ENCODE results near the gene PMIS2.

Gene PMIS2

DNA sequence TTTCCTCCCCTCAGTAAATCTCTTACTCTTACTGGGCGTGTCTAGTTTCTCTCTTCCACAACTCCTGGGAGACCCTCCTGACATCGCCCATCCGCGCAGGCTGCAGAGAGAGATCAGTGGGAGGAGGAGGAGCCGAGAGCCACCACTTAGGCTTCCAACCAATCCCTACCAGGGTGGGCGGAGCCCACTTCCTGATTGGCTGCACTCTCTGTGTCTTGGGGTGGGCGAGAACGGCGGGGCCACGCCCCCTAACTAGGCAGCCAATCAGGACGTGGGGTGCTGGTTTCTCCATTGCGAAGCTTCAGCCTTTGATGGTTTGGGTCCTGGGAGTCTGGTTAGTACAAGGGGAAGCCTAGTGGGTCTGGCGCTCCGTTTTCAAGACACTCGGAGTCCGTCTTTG is at the start of gene PMIS2:
Gene PMIS2 (plus strand): TSS at position 326 of the 400 bp plus-strand sequence. CDS start 87 bp downstream, outside the sequence.
- DNase-seq (ENCODE audit: low spot score): no peak

DNA sequence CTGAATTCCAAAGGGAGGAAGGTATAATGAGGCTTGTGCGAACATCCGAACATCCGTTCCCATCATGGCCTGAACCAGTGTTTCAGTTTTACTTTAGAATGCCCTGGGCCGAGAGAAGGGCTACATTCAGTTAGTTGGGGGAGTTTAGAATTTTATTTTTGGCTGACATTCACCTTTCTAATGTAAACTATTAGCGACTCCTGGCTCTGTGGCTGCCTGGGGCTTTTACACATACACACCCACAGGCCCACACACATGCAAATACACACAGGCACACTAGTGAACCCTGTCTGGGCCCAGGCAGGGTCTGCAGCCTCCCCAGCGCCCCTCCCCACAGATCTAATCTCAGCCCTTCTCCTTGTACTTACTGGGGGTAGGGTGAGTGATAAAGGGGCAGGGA is 46.7 kb upstream of the PMIS2 start:
- no peak for DNase-seq (ENCODE audit: low spot score)

- no peak for DNase-seq (ENCODE audit: low spot score)
Measured at GRCh38 chr19:35539850-35540249, 46.1 kb upstream of the PMIS2 start.

DNA sequence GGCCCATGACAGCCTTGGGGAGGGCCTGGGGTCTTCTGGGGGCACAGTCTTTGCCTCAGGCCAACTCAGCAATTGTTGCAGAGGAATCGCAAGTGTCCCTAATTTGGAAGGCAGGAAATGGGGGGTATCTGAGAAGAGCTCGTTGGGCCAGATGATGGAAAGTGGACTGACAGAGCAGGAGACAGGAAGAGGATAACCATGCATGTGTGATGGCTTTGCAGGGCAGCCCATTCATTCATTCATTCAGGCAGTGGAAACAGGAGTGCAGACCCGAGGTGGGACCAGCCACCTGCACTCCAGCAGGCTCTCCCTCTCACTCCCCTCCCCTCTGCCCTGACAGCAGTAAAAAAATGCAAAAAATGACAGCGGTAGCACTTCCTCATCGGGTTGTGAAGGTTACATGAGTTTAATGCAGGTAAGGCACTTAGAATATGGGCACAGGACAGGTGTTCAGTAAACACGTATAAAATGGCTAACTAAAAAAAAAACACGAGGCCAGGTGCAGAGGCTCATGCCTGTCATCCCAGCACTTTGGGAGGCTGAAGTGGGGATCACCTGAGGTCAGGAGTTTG is 45.5 kb upstream of the PMIS2 start:
- no peak for DNase-seq (ENCODE audit: low spot score)

GRCh38 chr19:35542209-35542608 is 43.8 kb upstream of the PMIS2 start:
- no peak for DNase-seq (ENCODE audit: low spot score)

DNA sequence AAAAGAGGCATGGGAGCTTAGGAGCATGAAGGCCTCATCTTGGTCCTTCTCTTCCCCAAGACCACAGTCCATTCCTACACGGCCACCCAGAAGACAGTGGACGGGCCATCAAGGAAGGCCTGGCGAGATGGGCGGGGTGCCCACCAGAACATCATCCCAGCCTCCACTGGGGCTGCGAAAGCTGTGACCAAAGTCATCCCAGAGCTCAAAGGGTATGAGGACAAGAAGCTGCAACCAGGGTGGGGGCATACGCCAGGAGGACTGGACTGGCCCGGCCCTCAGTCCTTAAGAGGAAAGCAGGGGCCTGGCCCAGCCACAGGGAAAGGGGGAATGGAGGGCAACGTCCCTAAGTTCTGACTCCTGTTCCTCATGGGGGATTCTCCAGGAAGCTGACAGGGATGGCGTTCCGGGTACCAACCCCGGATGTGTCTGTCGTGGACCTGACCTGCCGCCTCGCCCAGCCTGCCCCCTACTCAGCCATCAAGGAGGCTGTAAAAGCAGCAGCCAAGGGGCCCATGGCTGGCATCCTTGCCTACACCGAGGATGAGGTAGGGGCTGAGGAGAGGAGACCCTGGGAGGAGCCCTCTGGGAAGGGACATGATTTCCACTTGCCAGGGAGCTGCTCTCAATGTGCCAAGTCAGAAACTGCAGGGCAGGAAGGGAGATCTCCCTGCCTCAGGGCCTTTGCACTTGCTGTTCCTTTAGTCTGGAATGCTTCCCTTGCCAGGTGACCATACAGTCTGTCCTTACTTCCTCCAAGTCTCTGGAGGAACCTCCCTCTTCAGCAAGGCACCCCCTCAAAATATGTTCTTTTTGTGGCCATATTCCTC is 42.5 kb upstream of the PMIS2 start:
- DNase-seq (ENCODE audit: low spot score): no peak

- peak; percentile 38 for DNase-seq (ENCODE audit: low spot score)
Measured at GRCh38 chr19:35544110-35544802, 41.7 kb upstream of the PMIS2 start.

GRCh38 chr19:35545001-35545854 is 40.7 kb upstream of the PMIS2 start, which contains the start of gene TMEM147:
TSS of gene TMEM147 (plus strand) at chr19:35545626. CDS start at chr19:35545740, 114 bp downstream.
- DNase-seq (ENCODE audit: low spot score): peak; percentile 92

- DNase-seq (ENCODE audit: low spot score): peak; percentile 37
Measured at GRCh38 chr19:35545855-35546381, 40.1 kb upstream of the PMIS2 start.

- DNase-seq (ENCODE audit: low spot score): no peak
Measured at GRCh38 chr19:35546532-35546931, 39.4 kb upstream of the PMIS2 start.

- peak; percentile 65 for DNase-seq (ENCODE audit: low spot score)
Measured at GRCh38 chr19:35549174-35549788, 36.7 kb upstream of the PMIS2 start.

DNA sequence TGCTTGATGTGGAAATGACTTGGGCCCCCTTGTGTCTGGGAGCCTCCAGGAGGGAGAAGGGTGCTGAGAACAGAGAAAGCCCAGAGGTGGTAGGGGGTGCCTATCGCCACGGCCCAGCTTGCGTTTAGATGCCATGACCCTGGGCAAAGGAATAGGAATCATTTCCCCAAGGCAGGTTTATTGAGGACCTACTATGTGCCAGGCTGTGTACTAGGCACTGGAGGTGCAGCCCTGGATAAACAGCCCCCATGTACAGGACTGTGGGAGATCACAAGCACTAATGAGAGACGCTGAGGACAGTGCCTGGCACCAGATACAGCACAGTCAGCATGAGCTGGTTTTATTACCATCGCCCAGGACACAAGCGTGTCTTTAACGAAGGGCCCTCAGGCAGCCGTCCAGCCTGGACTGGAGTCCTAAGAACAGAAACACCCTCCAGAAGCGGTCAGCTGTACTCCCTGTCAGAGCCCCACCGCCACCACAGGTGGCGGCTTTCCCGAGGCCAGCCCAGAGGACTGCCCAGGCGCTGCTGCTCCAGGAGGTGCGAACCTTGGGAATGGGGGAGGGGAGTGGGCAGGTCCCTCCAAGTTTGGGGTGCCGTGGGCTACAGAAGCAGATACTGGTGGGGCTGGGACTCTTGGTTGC is 36.0 kb upstream of the PMIS2 start:
- no peak for DNase-seq (ENCODE audit: low spot score)

DNA sequence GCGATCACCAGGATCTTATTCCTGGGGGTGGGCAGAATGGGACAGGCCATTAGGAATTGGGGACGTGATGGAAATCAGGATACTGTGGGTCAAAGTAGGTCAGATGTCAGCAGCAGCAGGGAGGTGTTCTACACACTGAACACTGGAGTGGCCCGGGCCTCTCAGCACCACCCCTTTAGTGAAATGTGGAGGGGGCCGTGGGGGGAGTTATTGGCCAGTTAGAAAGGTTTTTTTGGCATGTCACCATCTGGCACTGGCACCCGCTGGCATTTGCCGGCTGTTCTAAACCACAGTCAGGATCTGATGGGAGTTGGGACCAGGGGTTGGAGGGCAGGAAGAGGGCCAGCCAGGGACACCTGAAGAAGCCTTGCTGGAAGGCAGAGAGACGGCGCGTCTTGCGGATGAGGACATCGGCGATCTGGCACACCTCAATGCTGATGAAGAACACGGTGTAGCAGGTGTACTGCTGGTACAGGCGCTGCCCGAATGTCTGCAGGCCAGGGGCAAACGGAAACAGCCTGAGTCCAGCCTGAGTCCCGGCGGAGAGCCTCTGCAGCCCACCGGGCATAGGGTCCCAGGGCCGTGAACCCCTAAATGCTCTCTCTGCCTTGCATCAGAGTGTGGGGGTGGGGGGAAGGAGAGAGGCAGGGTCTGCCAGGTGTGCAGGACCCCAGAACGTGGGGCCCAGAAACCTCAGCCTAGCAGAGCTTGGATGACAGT is 34.7 kb upstream of the PMIS2 start:
- DNase-seq (ENCODE audit: low spot score): no peak

DNA sequence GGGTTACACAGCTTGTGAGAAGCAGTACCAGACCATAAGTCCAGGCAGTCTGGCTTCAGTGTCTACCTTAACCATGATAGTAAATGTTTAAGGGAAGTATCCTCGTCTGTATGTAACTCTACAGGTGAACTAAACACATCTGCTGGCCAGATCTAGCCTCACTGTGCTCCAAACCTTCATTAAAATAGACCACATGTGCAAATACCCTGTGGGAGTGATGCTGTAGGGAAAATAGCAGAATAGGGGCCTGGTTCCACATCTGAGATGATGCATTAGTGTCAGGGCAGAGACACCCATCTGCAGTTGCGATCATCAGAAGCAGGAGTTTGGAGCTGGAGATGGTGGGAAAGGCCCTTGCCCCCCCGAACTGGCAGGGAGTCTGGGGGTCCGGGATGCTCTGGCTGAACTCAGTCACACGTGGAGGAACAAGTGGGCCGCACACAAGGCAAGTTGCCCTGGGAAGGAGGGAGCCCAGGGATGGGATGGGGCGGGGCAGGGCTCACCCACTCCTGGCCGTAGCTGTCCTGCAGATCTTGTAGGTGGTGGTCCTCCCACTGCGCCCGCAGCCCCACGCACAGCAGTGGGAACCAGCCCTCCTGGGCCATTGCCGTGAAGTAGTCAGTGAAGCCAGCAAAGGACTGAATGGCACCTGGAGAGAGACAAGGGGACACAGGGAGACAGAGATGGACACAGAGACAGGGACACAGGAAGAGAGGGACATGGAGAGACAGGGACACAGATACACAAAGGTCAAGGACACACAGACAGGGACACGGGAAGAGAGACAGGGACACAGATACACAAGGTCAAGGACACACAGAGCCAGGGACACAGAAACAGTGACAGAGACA is 33.2 kb upstream of the PMIS2 start:
- no peak for DNase-seq (ENCODE audit: low spot score)

DNA sequence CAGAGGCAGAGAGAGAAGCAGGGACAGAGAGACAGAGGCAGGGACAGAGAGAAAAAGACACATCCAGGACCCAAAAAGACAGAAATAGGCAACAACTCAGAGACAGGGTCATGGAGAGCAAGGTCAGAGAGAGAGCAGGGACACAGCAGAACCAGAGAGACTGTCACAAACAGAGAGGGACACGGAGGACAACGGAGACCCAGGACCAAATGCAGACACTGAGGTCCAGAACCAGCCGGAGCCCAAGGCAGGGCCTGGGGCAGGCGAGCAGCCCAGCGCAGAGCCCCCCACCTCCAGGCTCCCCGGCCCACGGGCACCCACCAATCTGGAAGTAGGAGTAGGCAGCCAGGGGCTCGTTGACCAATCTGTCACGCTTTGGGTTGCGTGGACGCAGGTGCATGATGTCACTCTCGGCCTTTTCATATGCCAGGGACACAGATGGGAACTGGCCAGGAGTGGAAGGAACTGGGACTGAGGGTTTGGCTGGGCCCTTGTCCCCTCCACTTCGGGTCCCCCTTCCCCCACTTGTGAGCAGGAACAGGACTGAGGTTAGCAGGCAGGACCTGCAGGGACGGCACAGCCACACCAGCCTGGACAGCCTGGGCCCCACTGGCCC is 32.5 kb upstream of the PMIS2 start:
- no peak for DNase-seq (ENCODE audit: low spot score)

DNA sequence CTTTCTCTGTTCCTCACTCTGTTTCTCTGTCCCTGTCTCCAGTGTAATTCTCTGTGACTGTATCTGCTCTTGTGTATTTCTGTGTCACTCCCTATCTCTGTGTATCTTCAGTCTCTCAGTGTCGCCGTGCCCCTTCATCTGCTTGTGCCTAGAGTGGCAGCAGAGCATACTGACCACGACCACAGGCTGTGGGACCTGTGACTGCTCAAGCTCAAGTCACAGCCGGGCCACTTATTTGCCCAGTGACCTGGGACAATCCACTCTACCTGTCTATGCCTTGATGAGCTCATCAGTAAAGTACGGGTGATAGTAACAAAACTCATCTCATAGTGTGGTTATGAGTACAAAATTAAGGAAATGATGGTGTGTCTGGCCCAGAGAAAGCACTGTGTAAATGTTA is 31.9 kb upstream of the PMIS2 start:
- DNase-seq (ENCODE audit: low spot score): no peak

- DNase-seq (ENCODE audit: low spot score): peak; percentile 45
Measured at GRCh38 chr19:35555301-35556005, 30.5 kb upstream of the PMIS2 start.

DNA sequence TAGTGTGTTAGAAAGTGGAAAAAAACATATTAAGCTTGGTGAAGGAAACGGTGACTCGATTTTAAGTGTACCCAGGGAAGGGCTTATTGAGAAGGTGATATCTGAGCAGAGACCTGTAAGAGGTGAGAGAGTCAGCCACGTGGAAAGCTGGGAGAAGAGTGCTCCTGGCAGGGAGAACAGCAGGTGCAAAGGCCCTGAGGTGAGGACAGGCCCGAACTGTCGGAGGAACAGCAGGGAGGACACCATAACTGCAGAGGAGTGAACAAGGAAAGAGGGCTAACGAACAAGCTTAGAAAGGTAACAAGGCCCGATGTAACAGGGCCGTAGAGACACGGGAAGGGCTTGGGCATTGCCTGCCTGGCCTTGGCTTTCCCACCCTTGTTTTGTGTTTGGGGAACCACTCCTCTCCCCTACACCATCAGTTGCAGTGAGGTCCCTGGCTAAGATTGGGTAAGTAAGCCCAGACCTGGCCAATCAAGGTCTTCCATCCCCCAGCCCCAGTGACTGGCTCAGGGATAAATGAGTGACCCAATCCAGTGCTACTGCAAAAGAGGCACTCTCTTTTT is 29.9 kb upstream of the PMIS2 start:
- DNase-seq (ENCODE audit: low spot score): no peak

Measured in RKO (cell line).